ENCODE data around the gene TAPBP. TPM values are rescaled to one million over a fixed set of nuclear protein-coding genes. Genes with fewer than 3 reads are reported as not detected.
"Not testable (repeated sequence)": the region's sequence is repeated elsewhere in the genome, so short reads cannot be mapped to it uniquely, and the experiment has no call there.

The TAPBP gene
- polyA plus RNA-seq, 3 donors: 138 to 228 (median 141) TPM

DNA sequence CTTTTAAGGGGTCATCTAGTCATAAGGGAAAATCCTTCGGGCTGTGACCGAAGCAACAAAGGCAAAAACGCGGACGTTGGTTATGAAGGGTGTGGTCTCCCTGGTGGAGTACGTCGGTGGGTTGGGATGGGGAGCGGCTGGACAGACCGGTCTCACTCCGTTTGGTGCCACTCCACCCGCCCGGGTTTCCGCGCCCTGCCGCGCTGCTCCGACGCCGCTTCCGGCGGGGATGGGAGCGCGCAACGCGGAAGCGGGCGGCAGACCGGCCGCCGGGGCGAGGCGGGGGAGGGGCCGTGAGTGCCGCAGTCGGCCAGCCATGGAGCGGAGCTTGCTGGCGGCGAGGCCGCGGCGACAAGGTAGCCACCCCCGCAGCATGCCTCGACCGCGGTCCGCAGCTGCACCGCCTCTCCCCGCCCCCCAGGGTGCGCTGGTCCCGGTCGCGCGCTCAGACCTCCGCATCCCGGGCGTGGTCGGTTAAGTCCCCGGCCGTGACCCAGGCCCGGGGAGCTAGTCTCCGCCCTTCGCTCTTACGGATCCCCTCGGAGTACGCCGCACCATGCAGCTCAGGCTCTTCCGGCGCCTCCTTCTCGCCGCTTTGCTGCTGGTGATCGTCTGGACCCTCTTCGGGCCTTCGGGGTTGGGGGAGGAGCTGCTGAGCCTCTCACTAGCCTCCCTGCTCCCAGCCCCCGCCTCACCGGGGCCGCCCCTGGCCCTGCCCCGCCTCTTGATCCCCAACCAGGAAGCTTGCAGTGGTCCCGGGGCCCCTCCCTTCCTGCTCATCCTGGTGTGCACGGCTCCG lies 36.8 kb downstream of the TAPBP start, which contains the start of gene B3GALT4:
B3GALT4 (plus strand) TSS at position 260 of the 799 bp plus-strand sequence; CDS start at position 557, 297 bp downstream.
- Mint-ChIP-seq H3K4me1 (peaks cover 74% of the 10 kb centered on the region), H3K27me3 (ENCODE audit: low read depth in 3 of 3) (no peaks in the 10 kb centered on the region), H3K27ac (peak within 1 kb of the TSS; percentile 87 to 95 (median 92)), H3K4me3 (peak within 1 kb of the TSS; percentile 94), H3K9me3 (no peaks in the 10 kb centered on the region), H3K36me3 (peaks cover 45 to 70% of the 10 kb centered on the region in 2 donors)
- no peaks in the 10 kb centered on the region for H3K9me3 ChIP-seq (replicated peaks in 1 of 2; ENCODE audit: control insufficient read depth in 1 of 2, insufficient read depth in 1 of 2, low read length in 2 of 2)
- intact Hi-C loops (cut with micrococcal nuclease): no loop called here
- DNase-seq: peak; percentile 66 to 80 (median 67)
- peaks cover 72% of the 10 kb centered on the region for H4K20me1 ChIP-seq (ENCODE audit: insufficient read depth, low read length)
- peaks cover 46 to 78% of the 10 kb centered on the region in 2 donors for H3K36me3 ChIP-seq (replicated peaks in 1 of 2; ENCODE audit: control insufficient read depth in 1 of 2, insufficient read depth in 2 of 2, low read length in 2 of 2)
- peak within 1 kb of the TSS; percentile 76 to 94 (median 90) for H3K4me3 ChIP-seq (replicated peaks in 1 of 3; ENCODE audit: low read depth in 2 of 3, low read length in 3 of 3)
- H3K27me3 ChIP-seq (ENCODE audit: control insufficient read depth in 2 of 2, insufficient read depth in 2 of 2, low read length in 2 of 2): no peaks in the 10 kb centered on the region
- peaks cover 83% of the 10 kb centered on the region for H3K79me2 ChIP-seq (ENCODE audit: insufficient read depth, low read length)
- H3K4me1 ChIP-seq (ENCODE audit: control insufficient read depth in 1 of 2, insufficient read depth in 2 of 2, low read length in 2 of 2): peaks cover 69 to 78% of the 10 kb centered on the region in 2 donors
- H3K27ac ChIP-seq (ENCODE audit: low read depth in 1 of 2, low read length in 2 of 2): peak within 1 kb of the TSS; percentile 78 to 80
- peak within 1 kb of the TSS; percentile 99 for H3K4me2 ChIP-seq (replicated peaks; ENCODE audit: extremely low read depth, low read length, poor library complexity, severe bottlenecking)
- WGBS (ENCODE audit: insufficient coverage): under 1% methylated on average over 77 of the region's 80 CpGs
- H3K9ac ChIP-seq (ENCODE audit: insufficient read depth, low read length, poor library complexity, severe bottlenecking): peak within 1 kb of the TSS; percentile 78
- TF ChIP-seq, protein P1, sequence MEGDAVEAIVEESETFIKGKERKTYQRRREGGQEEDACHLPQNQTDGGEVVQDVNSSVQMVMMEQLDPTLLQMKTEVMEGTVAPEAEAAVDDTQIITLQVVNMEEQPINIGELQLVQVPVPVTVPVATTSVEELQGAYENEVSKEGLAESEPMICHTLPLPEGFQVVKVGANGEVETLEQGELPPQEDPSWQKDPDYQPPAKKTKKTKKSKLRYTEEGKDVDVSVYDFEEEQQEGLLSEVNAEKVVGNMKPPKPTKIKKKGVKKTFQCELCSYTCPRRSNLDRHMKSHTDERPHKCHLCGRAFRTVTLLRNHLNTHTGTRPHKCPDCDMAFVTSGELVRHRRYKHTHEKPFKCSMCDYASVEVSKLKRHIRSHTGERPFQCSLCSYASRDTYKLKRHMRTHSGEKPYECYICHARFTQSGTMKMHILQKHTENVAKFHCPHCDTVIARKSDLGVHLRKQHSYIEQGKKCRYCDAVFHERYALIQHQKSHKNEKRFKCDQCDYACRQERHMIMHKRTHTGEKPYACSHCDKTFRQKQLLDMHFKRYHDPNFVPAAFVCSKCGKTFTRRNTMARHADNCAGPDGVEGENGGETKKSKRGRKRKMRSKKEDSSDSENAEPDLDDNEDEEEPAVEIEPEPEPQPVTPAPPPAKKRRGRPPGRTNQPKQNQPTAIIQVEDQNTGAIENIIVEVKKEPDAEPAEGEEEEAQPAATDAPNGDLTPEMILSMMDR (IDR thresholded peaks at IDR 0.05): peak; percentile 68
- H2AFZ ChIP-seq (ENCODE audit: insufficient read depth, low read depth, low read length, poor library complexity, severe bottlenecking): peak within 1 kb of the TSS; percentile 92

DNA sequence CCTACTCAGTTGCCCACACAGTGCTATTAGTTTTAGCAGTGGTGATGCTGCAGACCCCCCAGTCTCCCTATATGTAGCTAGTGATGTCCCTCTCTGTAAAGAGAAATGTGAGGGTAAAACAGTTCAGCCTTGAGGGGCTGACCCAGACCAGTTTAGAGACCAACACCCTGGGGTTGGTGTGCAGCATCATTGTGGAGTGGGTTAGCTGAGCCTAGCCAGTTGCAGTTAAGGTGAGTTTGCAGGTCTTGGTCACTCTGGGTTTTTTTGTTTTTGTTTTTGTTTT lies 37.4 kb downstream of the TAPBP start:
- H3K4me1 ChIP-seq (ENCODE audit: control insufficient read depth in 1 of 2, insufficient read depth in 2 of 2, low read length in 2 of 2): peaks cover 69 to 78% of the 10 kb centered on the region in 2 donors
- H3K4me3 ChIP-seq (replicated peaks in 1 of 3; ENCODE audit: low read depth in 2 of 3, low read length in 3 of 3): peak overlapping the region; percentile 76 to 94 (median 90)
- DNase-seq: no peak
- peak overlapping the region; percentile 78 for H3K9ac ChIP-seq (ENCODE audit: insufficient read depth, low read length, poor library complexity, severe bottlenecking)
- peaks cover 86% of the 10 kb centered on the region for H3K79me2 ChIP-seq (ENCODE audit: insufficient read depth, low read length)
- peak overlapping the region; percentile 44 to 80 for H3K27ac ChIP-seq (ENCODE audit: low read depth in 1 of 2, low read length in 2 of 2)
- H3K4me2 ChIP-seq (replicated peaks; ENCODE audit: extremely low read depth, low read length, poor library complexity, severe bottlenecking): peak overlapping the region; percentile 99
- H3K9me3 Mint-ChIP-seq: no peaks in the 10 kb centered on the region
- peaks cover 45 to 67% of the 10 kb centered on the region in 2 donors for H3K36me3 Mint-ChIP-seq
- peak overlapping the region; percentile 92 for H2AFZ ChIP-seq (ENCODE audit: insufficient read depth, low read depth, low read length, poor library complexity, severe bottlenecking)
- peaks cover 46 to 73% of the 10 kb centered on the region in 2 donors for H3K36me3 ChIP-seq (replicated peaks in 1 of 2; ENCODE audit: control insufficient read depth in 1 of 2, insufficient read depth in 2 of 2, low read length in 2 of 2)
- H3K27me3 Mint-ChIP-seq (ENCODE audit: low read depth in 3 of 3): no peaks in the 10 kb centered on the region
- peaks cover 73% of the 10 kb centered on the region for H4K20me1 ChIP-seq (ENCODE audit: insufficient read depth, low read length)
- H3K27me3 ChIP-seq (ENCODE audit: control insufficient read depth in 2 of 2, insufficient read depth in 2 of 2, low read length in 2 of 2): no peaks in the 10 kb centered on the region
- H3K4me3 Mint-ChIP-seq: peak overlapping the region; percentile 85 to 94
- H3K9me3 ChIP-seq (replicated peaks in 1 of 2; ENCODE audit: control insufficient read depth in 1 of 2, insufficient read depth in 1 of 2, low read length in 2 of 2): no peaks in the 10 kb centered on the region
- TF ChIP-seq, protein P1 (IDR thresholded peaks at IDR 0.05): no peak
- intact Hi-C loops (cut with micrococcal nuclease): no loop called here
- H3K27ac Mint-ChIP-seq: peak overlapping the region; percentile 85 to 95 (median 90)
- peaks cover 75% of the 10 kb centered on the region for H3K4me1 Mint-ChIP-seq

DNA sequence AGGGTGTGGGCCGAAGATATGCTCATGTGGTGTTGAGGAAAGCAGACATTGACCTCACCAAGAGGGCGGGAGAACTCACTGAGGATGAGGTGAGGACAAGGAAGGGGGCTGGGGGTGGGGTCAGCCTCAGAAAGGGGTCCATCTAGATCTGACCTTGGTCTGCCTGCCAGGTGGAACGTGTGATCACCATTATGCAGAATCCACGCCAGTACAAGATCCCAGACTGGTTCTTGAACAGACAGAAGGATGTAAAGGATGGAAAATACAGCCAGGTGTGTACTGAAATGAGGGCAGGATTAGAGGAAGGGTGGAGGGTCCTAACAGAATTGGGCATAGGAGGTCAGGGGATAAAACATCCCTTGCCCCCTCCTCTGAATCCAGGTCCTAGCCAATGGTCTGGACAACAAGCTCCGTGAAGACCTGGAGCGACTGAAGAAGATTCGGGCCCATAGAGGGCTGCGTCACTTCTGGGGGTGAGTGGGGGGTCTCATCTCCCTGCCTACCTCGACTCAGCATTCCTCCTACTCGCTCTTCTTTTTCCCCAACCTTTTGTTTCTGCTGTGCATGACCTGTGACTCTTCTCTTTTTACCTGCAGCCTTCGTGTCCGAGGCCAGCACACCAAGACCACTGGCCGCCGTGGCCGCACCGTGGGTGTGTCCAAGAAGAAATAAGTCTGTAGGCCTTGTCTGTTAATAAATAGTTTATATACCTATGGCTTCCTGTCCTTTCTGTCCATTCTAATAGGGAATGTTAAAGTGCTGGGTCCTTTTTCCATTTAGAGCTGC lies 37.9 kb downstream of the TAPBP start:
- Mint-ChIP-seq H3K4me1 (peaks cover 74% of the 10 kb centered on the region), H3K4me3 (peak overlapping the region; percentile 85 to 94), H3K36me3 (peaks cover 39 to 65% of the 10 kb centered on the region in 2 donors), H3K27ac (peak overlapping the region; percentile 85 to 95 (median 90))
- intact Hi-C loops (cut with micrococcal nuclease); H3K27me3 Mint-ChIP-seq (ENCODE audit: low read depth in 3 of 3); H3K9ac ChIP-seq (ENCODE audit: insufficient read depth, low read length, poor library complexity, severe bottlenecking); H3K9me3 ChIP-seq (replicated peaks in 1 of 2; ENCODE audit: control insufficient read depth in 1 of 2, insufficient read depth in 1 of 2, low read length in 2 of 2); DNase-seq; H3K27me3 ChIP-seq (ENCODE audit: control insufficient read depth in 2 of 2, insufficient read depth in 2 of 2, low read length in 2 of 2); H3K9me3 Mint-ChIP-seq: not testable (repeated sequence)
- Histone ChIP-seq H3K27ac (ENCODE audit: low read depth in 1 of 2, low read length in 2 of 2) (peak overlapping the region; percentile 44 to 80), H3K4me2 (replicated peaks; ENCODE audit: extremely low read depth, low read length, poor library complexity, severe bottlenecking) (peak overlapping the region; percentile 99), H3K36me3 (replicated peaks in 1 of 2; ENCODE audit: control insufficient read depth in 1 of 2, insufficient read depth in 2 of 2, low read length in 2 of 2) (peaks cover 44 to 69% of the 10 kb centered on the region in 2 donors), H3K79me2 (ENCODE audit: insufficient read depth, low read length) (peaks cover 90% of the 10 kb centered on the region), H3K4me1 (ENCODE audit: control insufficient read depth in 1 of 2, insufficient read depth in 2 of 2, low read length in 2 of 2) (peaks cover 72 to 82% of the 10 kb centered on the region in 2 donors), H3K4me3 (replicated peaks in 1 of 3; ENCODE audit: low read depth in 2 of 3, low read length in 3 of 3) (peak overlapping the region in 2 of 3 experiments; percentile 90 to 94), H2AFZ (ENCODE audit: insufficient read depth, low read depth, low read length, poor library complexity, severe bottlenecking) (peak overlapping the region; percentile 92), H4K20me1 (ENCODE audit: insufficient read depth, low read length) (peaks cover 68% of the 10 kb centered on the region)
- 86% methylated on average over 3 of the region's 16 CpGs for WGBS (ENCODE audit: insufficient coverage)
